Liver (tissue), 9 donors: ENCODE measurements around the gene SKAP2. TPM values are rescaled to one million over a fixed set of nuclear protein-coding genes. Genes with fewer than 3 reads are reported as not detected.

Experiments used
- DNase-seq: peaks from one replicate; pipeline ENCODE4 v3.0.0-alpha.2; 2017; ENCODE audit warnings: low spot score
- H3K27ac ChIP-seq, 2 donors: one replicate each; pipeline ENCODE4 v1.7.0; 2013; ENCODE audit warnings: inconsistent platforms in 2 of 2, low read length in 2 of 2, control low read depth in 1 of 2, low read depth in 1 of 2, mild to moderate bottlenecking in 1 of 2
- H3K27me3 ChIP-seq, 4 donors: one replicate each; pipeline versions ENCODE4 v1.6.1 to v1.7.0; 2013; ENCODE audit warnings: low read length in 3 of 4, inconsistent platforms in 1 of 4, mild to moderate bottlenecking in 1 of 4, moderate library complexity in 1 of 4; ENCODE audit not compliant: control insufficient read depth in 4 of 4, insufficient read depth in 4 of 4
- H3K36me3 ChIP-seq, 4 donors: one replicate each; pipeline versions ENCODE4 v1.6.1 to v1.7.0; 2013; ENCODE audit warnings: low read length in 3 of 4, mild to moderate bottlenecking in 3 of 4, low read depth in 1 of 4, moderate library complexity in 1 of 4; ENCODE audit not compliant: control insufficient read depth in 4 of 4, insufficient read depth in 3 of 4
- H3K4me1 ChIP-seq, 4 donors: one replicate each; pipeline versions ENCODE4 v1.6.1 to v1.7.0; 2013; ENCODE audit warnings: low read length in 3 of 4, mild to moderate bottlenecking in 3 of 4, moderate library complexity in 1 of 4; ENCODE audit not compliant: control insufficient read depth in 4 of 4, insufficient read depth in 4 of 4
- H3K4me3 ChIP-seq, 3 donors: one replicate each; pipeline versions ENCODE4 v1.6.1 to v1.7.0; 2013; ENCODE audit warnings: low read length in 3 of 3, control low read depth in 1 of 3, low read depth in 1 of 3, mild to moderate bottlenecking in 1 of 3
- H3K9ac ChIP-seq, 2 donors: one replicate each; pipeline ENCODE4 v1.7.0; 2013; ENCODE audit warnings: low read length in 2 of 2, mild to moderate bottlenecking in 2 of 2, moderate library complexity in 2 of 2, control low read depth in 1 of 2, low read depth in 1 of 2
- H3K9me3 ChIP-seq, 4 donors: one replicate each; pipeline versions ENCODE4 v1.6.1 to v1.7.0; 2013; ENCODE audit warnings: low read length in 3 of 4; ENCODE audit not compliant: control insufficient read depth in 4 of 4
- FOXA1 ChIP-seq: IDR thresholded peaks from 2 replicates; pipeline ENCODE4 v1.6.1; 2016; ENCODE audit warnings: antibody characterized with exemption
- GABPA ChIP-seq, 2 donors: IDR thresholded peaks in 1 of 2; conservative IDR thresholded peaks in 1 of 2; 2 replicates each; pipeline ENCODE4 v1.6.1; 2016; ENCODE audit warnings: antibody characterized with exemption in 2 of 2, mild to moderate bottlenecking in 1 of 2, moderate library complexity in 1 of 2
- HNF4G ChIP-seq: IDR thresholded peaks from 2 replicates; pipeline ENCODE4 v1.6.1; 2016; ENCODE audit warnings: antibody characterized with exemption
- JUND ChIP-seq, 2 donors: IDR thresholded peaks; 2 replicates each; pipeline ENCODE4 v1.6.1; 2016; ENCODE audit warnings: antibody characterized with exemption in 2 of 2
- NR2F2 ChIP-seq: IDR thresholded peaks from 2 replicates; pipeline ENCODE4 v1.6.1; 2016; ENCODE audit warnings: antibody characterized with exemption
- RXRA ChIP-seq, 2 donors: IDR thresholded peaks; 2 replicates each; pipeline ENCODE4 v1.6.1; 2017 to 2018; ENCODE audit warnings: antibody characterized with exemption in 2 of 2, mild to moderate bottlenecking in 1 of 2
- WGBS: extraction: QIAGEN DNeasy Blood & Tissue Kit; methylation state at CpG from one replicate; pipeline ENCODE4 v1.1.7; 2013; 5-methylcytosine and 5-hydroxymethylcytosine counted together
- polyA plus RNA-seq, 2 donors: library from polyadenylated mRNA; stranded (reverse) in 1 of 2; unstranded in 1 of 2; fragments of 200-250 nt in 1 of 2; fragments of >200 nt in 1 of 2; fragmentation: Nextera tagmentation in 1 of 2; extraction: Ambion mirVana in 1 of 2; gene quantifications; one replicate each; pipeline versions ENCODE4 v1.2.1 to v1.2.3, GENCODE V29; 2013 to 2015
- total RNA-seq, 2 donors: library from RNA; depleted of rRNA; stranded (reverse); fragments of >200 nt; gene quantifications; one replicate each; pipeline ENCODE4 v1.2.3, GENCODE V29; 2014
- TF ChIP-seq, protein P1 (sequence below): IDR thresholded peaks from 2 replicates; pipeline ENCODE4 v1.6.1; 2016; ENCODE audit warnings: antibody characterized with exemption
- TF ChIP-seq, protein P2 (sequence below): IDR thresholded peaks from 2 replicates; pipeline ENCODE4 v1.6.1; 2016; ENCODE audit warnings: antibody characterized with exemption
- TF ChIP-seq, protein P3 (sequence below): IDR thresholded peaks from 2 replicates; pipeline ENCODE4 v1.6.1; 2016; ENCODE audit warnings: antibody characterized with exemption, mild to moderate bottlenecking
- TF ChIP-seq, protein P4 (sequence below): fragments of 150-350 bp; IDR thresholded peaks from 2 replicates; pipeline ENCODE4 v1.5.1; 2017; ENCODE audit warnings: improper control_type of control experiment, low read depth, low read length; ENCODE audit not compliant: missing input control
- TF ChIP-seq, protein P5 (sequence below): IDR thresholded peaks from 2 replicates; pipeline ENCODE4 v1.6.1; 2016; ENCODE audit warnings: antibody characterized with exemption
- donor health status: healthy.
- donor health status: healthy.
- donor health status: healthy.
- donor health status: healthy.
- donor health status: healthy.

Gene SKAP2
- total and polyA plus RNA-seq, 4 donors = 3.4 to 9.2 (median 5.1) TPM

DNA sequence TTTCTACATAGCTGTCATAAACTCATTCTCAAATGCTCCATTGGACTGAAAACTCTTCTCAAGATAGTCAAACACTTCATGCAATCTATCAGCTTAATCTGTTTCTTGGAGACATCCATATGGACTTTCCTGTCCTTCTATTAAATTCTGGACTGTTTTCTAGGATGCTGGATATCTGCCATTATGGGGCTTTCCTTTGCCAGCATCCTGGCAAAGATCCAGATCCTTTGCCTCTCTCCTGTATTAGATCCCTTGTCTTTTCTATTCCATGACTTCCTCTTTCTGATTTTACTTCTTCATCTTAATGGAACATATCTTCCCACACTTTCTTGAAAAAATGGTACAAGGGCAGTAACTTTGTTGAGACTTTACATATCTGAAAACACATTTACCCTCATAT lies 35.9 kb upstream of the SKAP2 start:
- Histone ChIP-seq H3K27me3 (peaks cover 0 to 6% (median 0%) of the 10 kb centered on the region in 4 donors), H3K9me3 (no peaks in the 10 kb centered on the region), H3K9ac (no peak overlapping the region), H3K36me3 (no peaks in the 10 kb centered on the region), H3K4me1 (no peaks in the 10 kb centered on the region), H3K27ac (no peak overlapping the region), H3K4me3 (no peak overlapping the region)
- DNase-seq = no peak
- TF ChIP-seq JUND (IDR thresholded peaks at IDR 0.05) (no peak), HNF4G (no peak), FOXA1 (no peak), GABPA (IDR thresholded peaks at IDR 0.05 in 1 of 2, conservative IDR thresholded peaks at IDR 0.05 in 1 of 2) (no peak), RXRA (IDR thresholded peaks at IDR 0.05) (no peak), NR2F2 (no peak)
- TF ChIP-seq, protein P1, sequence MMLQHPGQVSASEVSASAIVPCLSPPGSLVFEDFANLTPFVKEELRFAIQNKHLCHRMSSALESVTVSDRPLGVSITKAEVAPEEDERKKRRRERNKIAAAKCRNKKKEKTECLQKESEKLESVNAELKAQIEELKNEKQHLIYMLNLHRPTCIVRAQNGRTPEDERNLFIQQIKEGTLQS = no peak

DNA sequence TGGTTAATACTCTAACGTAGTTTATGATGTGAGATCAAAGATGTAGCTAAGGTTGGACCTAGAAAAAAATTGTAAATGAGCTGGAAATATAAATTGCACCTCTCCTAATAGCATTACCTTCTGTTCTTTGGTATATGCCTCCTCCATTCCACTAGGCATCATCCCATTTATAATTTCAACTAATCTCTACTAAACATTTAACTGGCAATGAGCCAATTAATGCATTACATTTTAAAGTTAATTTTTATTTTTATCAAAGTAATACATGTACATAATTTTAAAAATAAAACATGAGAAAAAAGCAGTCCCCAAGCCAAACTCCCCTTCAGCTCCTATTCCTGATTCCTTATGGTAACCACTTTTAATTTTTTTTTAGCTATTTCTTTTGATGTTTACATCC lies 35.1 kb upstream of the SKAP2 start:
- H3K27ac ChIP-seq = no peak overlapping the region
- no peak overlapping the region for H3K9ac ChIP-seq
- no peaks in the 10 kb centered on the region for H3K4me1 ChIP-seq
- TF ChIP-seq, protein P2, sequence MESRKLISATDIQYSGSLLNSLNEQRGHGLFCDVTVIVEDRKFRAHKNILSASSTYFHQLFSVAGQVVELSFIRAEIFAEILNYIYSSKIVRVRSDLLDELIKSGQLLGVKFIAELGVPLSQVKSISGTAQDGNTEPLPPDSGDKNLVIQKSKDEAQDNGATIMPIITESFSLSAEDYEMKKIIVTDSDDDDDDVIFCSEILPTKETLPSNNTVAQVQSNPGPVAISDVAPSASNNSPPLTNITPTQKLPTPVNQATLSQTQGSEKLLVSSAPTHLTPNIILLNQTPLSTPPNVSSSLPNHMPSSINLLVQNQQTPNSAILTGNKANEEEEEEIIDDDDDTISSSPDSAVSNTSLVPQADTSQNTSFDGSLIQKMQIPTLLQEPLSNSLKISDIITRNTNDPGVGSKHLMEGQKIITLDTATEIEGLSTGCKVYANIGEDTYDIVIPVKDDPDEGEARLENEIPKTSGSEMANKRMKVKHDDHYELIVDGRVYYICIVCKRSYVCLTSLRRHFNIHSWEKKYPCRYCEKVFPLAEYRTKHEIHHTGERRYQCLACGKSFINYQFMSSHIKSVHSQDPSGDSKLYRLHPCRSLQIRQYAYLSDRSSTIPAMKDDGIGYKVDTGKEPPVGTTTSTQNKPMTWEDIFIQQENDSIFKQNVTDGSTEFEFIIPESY = no peak
- TF ChIP-seq GABPA (IDR thresholded peaks at IDR 0.05 in 1 of 2, conservative IDR thresholded peaks at IDR 0.05 in 1 of 2) = no peak
- no peak for TF ChIP-seq RXRA (IDR thresholded peaks at IDR 0.05)
- TF ChIP-seq, protein P3, sequence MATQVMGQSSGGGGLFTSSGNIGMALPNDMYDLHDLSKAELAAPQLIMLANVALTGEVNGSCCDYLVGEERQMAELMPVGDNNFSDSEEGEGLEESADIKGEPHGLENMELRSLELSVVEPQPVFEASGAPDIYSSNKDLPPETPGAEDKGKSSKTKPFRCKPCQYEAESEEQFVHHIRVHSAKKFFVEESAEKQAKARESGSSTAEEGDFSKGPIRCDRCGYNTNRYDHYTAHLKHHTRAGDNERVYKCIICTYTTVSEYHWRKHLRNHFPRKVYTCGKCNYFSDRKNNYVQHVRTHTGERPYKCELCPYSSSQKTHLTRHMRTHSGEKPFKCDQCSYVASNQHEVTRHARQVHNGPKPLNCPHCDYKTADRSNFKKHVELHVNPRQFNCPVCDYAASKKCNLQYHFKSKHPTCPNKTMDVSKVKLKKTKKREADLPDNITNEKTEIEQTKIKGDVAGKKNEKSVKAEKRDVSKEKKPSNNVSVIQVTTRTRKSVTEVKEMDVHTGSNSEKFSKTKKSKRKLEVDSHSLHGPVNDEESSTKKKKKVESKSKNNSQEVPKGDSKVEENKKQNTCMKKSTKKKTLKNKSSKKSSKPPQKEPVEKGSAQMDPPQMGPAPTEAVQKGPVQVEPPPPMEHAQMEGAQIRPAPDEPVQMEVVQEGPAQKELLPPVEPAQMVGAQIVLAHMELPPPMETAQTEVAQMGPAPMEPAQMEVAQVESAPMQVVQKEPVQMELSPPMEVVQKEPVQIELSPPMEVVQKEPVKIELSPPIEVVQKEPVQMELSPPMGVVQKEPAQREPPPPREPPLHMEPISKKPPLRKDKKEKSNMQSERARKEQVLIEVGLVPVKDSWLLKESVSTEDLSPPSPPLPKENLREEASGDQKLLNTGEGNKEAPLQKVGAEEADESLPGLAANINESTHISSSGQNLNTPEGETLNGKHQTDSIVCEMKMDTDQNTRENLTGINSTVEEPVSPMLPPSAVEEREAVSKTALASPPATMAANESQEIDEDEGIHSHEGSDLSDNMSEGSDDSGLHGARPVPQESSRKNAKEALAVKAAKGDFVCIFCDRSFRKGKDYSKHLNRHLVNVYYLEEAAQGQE = no peak
- H3K36me3 ChIP-seq = no peaks in the 10 kb centered on the region
- H3K4me3 ChIP-seq = no peak overlapping the region
- peaks cover 0 to 6% (median 0%) of the 10 kb centered on the region in 4 donors for H3K27me3 ChIP-seq
- no peaks in the 10 kb centered on the region for H3K9me3 ChIP-seq
- no peak for DNase-seq
- WGBS = 63% methylated on average over 1 of the region's 1 CpG

DNA sequence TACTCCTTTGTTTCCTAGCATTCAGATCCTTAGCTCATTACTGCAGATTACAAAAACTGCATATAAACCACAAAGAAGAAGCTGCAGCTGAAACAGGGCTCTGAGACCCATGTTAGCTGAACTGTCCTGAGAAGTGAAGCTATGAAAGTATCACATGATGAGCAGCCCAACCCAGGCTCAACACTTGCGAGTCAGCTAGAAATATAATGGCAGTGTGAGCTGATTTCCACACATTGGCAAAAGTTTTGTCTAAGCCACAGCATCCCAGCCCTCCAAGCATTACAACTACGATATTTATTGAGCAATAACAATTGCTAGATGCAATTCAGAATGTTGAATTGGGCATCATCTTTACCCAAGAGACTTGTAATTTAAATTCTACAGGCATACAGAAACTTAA lies 34.5 kb upstream of the SKAP2 start:
- TF ChIP-seq, protein P4, sequence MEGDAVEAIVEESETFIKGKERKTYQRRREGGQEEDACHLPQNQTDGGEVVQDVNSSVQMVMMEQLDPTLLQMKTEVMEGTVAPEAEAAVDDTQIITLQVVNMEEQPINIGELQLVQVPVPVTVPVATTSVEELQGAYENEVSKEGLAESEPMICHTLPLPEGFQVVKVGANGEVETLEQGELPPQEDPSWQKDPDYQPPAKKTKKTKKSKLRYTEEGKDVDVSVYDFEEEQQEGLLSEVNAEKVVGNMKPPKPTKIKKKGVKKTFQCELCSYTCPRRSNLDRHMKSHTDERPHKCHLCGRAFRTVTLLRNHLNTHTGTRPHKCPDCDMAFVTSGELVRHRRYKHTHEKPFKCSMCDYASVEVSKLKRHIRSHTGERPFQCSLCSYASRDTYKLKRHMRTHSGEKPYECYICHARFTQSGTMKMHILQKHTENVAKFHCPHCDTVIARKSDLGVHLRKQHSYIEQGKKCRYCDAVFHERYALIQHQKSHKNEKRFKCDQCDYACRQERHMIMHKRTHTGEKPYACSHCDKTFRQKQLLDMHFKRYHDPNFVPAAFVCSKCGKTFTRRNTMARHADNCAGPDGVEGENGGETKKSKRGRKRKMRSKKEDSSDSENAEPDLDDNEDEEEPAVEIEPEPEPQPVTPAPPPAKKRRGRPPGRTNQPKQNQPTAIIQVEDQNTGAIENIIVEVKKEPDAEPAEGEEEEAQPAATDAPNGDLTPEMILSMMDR = no peak
- TF ChIP-seq, protein P2 = no peak
- TF ChIP-seq, protein P5, sequence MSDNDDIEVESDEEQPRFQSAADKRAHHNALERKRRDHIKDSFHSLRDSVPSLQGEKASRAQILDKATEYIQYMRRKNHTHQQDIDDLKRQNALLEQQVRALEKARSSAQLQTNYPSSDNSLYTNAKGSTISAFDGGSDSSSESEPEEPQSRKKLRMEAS = no peak
- no peaks in the 10 kb centered on the region for H3K4me1 ChIP-seq
- WGBS = 71% methylated on average over 2 of the region's 2 CpGs
- H3K9ac ChIP-seq = no peak overlapping the region
- DNase-seq = no peak
- H3K36me3 ChIP-seq = no peaks in the 10 kb centered on the region
- H3K4me3 ChIP-seq = no peak overlapping the region
- no peak overlapping the region for H3K27ac ChIP-seq
- H3K9me3 ChIP-seq = no peaks in the 10 kb centered on the region
- H3K27me3 ChIP-seq = peaks cover 0 to 6% (median 0%) of the 10 kb centered on the region in 4 donors
